Measurements from ENCODE around the gene RPL19.
A peak's percentile ranks its signal among the peaks of the same experiment; 100 is the strongest.
"Not testable (repeated sequence)": the region's sequence is repeated elsewhere in the genome, so short reads cannot be mapped to it uniquely, and the experiment has no call there.

The RPL19 gene

DNA sequence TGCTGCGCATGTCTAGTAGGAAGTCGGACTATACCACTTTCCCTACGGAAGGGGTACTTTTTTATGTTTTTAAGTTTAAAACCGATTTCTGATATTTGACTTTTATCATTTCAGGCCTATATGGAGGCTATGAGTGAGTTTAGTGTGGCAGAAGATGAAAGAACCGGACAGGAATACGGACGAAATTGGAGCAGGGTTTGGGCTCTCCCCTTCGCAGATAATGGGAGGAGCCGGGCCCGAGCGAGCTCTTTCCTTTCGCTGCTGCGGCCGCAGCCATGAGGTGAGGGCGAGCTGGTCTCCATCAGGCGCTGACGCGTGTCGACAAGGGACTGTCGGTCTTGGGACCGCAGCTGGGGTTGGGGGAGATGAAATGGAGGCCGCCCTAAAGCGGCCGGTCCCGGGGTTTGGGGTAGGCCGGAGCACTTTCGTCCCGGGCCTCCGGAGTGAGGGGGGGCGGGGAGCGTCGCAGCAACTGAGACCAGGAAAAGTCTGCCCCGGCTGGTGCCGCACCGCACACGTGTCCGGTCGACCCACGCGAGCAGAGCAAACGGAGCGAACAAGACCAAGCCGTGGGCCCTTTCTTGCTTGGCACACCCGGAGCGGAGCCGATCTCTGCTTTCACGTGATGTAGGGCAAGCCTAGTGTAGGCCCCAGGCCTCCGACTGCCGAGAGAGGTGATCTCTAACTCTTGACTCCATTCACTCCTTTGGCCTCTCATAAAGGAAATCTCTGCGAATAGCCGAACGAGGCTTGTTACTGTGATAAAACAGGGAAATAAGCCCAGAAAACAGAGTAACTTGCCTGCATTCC, at the start of gene RPL19:
Gene RPL19, plus strand, starts transcription at position 214 of the 810 bp plus-strand sequence. Its CDS starts 62 bp downstream, at position 276.
- DNase-seq (ENCODE audit: low read depth, low spot score), result no peak

DNA sequence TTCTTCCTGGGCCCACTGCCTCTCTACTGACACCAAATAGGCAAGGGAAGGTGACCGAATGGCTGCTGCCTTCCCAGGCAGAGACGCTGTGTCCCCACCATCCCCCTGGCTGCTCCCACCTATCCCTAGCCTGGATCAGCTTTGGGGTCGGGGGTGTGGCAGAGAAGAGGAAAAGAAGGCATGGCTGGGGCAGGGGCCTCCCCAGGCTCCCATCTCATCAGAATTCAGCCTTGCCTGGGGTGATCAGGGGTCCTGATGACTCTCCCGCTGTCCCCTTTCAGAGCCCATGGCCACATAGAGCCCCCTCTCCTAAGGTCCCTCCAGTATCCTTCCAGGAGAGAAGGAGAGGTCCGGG, 49.3 kb upstream of the RPL19 start:
- DNase-seq (ENCODE audit: low read depth, low spot score), result no peak

DNA sequence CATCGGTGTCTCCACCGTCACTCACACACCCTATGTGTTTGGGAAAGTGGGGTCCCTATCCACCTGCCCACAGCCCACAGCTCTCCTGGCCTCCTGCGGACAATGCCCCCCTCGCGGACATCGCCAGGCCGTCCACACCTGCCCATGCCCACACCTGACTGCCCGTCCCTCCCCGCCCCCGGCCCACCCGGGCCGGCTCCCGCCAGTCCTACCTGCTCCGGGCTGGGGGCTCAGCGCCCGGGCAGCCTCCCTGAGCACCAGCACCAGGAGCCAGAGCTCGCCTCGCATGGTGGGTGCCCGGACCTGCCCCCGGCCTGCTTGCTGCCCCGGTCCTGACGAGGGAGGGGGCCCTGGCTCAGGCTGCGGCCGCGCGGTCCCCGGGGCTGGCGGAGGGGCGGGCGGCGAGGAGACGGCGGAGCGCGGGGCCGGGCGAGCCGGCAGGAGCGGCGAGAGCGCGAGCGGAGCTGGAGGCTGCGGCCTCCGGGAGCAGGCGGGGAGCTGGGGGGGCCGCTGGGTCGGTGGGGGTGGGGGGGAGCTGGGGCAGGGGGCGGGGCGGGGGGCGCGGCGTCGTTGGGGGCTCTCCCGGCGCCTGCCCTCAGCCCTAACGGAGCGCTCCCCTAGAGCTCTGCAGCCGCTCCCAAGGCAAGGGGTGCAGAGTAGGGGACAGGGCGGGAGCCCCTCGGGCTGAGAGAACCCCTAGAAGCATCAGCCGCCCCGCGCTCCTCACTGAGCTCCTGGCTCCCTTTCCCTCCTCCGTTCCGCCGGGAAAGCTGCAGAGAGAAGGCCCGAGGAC, 48.7 kb upstream of the RPL19 start, which contains the start of gene PLXDC1:
Gene PLXDC1, minus strand, starts transcription at position 488 of the 793 bp plus-strand sequence. Its CDS starts 200 bp downstream, at position 288.
- no peak for DNase-seq (ENCODE audit: low read depth, low spot score)

DNA sequence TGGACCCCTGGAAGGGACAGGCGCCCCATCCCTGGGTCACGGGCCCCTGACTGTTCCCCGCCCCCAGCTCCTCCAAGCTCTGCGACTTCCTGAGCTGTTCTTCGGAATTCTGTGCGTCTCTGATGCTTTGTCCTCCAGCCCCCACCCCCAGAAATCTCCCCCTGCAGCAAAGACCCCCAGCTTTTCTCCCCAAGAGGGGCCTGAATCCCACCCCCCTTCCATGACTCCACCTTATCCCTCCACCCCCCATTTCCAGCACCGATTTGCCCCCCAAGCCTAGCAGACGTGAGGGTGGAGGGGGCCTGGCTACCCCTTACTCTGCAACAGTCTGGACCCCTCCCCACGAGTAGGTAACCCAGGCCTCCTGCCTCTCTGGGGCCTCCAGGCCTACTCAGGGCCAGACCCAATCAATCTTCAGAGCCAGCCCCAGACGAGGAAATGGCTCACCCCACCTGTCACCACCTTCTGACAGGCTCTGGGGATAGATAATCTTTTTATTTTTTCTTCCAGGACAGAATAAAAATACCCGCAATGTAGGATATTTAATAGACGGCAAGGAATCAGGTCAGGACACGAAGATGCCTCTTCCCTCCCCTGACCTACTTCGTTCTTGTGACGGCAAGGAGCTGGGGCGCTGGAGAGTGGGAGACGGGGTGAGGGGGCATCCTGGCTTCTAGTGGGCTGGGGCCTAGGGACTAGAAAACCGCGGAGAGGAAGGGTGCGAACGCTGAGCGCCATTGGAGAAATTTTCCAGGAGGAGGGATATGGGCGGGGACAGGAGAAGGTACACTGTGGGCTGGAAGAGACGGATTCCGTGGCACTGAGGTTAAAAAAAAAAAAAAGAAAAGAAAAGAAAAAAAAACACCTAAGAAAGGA, 47.9 kb upstream of the RPL19 start:
- no peak for DNase-seq (ENCODE audit: low read depth, low spot score)

DNA sequence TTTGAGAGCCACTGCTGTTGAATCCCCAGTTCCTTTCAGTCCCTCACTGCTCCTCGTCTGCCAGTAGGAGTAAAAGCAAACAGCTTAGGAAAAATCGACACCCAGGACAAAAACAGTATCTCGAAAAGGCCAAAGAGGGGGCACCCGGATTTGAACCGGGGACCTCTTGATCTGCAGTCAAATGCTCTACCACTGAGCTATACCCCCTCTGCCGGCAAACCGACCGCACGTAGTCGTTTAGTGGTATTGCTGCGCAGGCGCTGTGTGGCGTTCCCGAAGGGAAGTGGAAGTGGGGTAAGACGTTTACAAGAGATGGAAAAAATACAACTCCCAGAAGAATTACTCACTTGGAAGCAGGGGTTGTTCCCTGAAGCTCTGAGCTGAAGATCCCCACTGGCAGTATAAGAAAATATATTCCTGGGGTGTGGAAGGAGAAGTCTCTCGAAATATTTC, 46.5 kb upstream of the RPL19 start:
- DNase-seq (ENCODE audit: low read depth, low spot score), result peak; percentile 70

DNA sequence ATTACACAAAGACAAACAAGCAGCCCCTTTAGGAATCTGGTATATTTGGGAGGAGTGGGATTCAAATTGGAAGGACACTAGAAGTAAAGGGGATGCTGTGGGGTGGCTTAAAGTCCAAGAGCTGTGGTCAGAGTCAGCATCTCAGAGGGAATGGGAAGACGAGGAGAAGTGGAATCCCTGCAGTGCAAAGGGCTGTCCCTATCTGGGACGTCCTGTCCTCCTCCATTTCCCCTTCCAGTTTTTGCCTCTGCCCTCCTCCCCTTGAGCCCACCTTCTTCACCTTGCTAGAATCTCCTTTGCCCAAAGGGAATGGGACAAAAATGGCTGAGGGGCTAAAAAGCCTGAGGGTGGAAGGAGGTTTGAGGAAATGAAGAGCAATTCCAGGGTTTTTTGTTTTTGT, 44.4 kb upstream of the RPL19 start:
- DNase-seq (ENCODE audit: low read depth, low spot score), result no peak

DNA sequence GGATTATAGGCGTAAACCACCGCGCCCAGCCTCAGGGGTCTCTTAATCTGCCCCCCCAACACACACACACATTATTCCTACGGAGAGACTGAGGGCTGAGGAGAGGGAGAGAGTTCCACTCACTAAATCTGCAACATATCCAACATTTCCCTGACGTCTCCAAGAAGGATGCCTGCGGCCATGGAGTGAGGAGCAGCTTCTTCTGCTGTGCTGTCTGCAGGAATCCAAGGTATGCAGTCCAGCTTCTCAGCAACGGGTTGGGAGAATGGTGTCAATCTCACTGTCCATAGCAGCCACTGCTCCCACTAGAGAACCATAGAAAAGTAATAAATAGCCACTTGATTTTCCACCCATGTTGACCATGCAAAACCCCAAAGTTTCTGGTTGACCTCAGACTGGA, 43.6 kb upstream of the RPL19 start:
- no peak for DNase-seq (ENCODE audit: low read depth, low spot score)

DNA sequence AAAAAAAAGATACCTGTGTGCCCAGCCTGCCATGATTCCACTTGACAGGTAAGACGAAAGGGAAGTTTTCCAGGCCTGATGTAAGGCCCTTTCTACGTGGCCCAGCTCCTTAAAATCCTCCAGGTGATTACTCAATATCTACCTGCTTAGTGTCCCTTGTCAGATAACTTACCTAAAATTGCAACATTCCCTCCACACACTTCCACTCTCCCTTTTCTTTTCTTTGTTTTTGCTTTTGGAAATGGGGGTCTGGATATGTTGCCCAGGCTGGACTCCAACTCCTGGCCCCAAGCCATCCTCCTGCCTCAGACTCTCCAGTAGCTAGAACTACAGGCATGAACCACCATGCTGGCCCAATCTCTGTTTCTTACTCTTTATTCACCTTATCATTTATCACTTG, 41.5 kb upstream of the RPL19 start:
- no peak for DNase-seq (ENCODE audit: low read depth, low spot score)

DNA sequence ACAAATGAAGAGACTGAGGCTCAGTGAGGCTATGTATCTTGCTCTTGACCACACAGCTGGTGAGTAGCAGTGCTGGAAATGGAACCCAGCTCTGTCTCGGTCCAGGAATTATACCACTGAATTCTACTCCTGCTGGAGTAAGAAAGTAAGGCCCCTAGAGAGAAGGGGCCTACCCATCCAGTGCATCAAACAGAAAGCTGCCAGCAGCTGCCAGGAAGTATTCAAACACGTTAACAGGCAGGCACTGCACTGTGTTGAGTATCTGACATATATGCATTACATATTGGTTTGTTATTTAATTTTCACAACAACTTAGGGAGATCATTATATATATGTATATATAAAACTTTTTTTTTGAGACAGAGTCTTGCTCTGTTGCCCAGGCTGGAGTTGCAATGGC, 38.1 kb upstream of the RPL19 start:
- no peak for DNase-seq (ENCODE audit: low read depth, low spot score)

DNA sequence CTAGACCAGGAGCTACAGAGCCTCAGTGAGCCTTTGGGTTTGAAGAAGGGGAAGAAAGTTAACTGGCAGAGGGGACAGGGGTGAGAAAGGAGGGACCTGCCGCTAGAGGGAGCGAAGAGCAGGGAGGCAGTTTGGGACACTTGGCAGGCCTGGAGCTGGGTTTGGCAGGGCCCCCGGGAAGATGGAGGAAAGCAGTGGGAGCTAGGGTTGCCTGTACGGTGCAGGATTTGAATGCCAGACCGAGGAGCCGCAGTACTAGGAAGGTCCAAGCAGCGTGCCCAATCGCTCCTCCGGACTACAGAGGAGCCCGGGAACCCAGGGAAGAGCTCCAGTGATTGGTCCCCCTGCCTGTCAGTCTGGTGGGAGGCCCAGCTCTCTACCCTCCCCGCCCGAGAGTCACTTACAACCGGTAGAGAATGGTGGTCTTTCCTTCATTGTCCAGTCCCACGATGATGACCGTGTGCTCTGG, 35.4 kb upstream of the RPL19 start:
- DNase-seq (ENCODE audit: low read depth, low spot score), result peak; percentile 97

DNA sequence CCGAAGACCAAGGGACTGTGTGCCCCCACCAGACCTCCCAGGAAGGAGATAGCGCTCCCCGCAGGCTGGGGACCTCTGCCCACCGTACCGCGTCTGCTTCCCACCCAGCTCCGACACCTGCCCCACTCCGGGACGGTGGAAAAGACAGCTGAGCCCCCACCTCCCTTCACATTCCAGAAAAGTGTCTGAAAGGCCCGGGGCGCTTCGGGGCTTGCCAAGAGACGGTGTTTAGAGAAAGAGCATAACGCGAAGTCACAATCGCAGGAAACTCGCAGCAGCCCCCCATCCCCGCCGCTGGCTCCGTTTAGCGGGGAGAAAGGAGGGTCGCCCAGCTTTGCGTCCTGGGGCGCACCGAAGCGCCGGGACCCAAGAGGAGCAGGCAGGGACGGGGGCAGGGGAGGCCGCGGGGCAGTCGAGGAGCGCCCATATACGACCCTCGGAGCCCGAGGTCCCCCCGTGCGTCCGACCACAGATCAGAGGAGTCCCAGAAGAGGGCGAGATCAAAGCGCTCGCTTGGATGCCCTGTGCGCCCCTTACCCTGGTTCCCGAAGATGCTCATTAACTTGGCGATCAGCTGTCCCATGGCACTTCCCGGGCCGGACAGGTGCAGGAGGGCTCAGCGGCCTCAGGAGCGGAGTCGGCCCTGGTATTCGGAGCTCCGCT, 34.8 kb upstream of the RPL19 start:
- no peak for DNase-seq (ENCODE audit: low read depth, low spot score)

DNA sequence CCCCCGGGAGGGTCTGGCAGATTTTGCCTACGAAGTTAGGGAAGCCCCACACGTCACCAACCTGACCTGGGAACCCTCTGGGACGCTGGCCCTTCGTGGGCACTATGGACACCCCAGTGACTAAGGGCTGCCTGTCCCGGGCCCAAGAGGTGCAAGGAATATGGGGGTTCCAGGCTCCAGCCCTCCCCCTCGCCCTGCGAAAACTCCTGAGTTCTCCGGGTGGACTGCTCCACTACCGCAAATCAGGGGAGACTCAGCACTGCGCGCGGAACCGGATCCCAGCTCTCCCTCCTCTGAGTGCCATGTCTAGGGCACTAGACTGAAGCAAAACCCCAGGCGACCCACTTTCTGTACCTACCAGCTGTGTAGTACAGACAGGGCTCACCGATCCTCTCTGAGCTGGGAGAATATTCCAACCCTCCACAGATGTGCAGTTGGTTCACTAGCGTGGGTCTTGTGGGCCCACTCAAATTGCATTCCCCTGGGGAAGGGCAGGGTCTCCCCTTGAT, 34.2 kb upstream of the RPL19 start, which contains the start of gene ARL5C:
Gene ARL5C, minus strand, starts transcription at position 321 of the 509 bp plus-strand sequence. CDS start 401 bp downstream, outside the sequence.
- no peak for DNase-seq (ENCODE audit: low read depth, low spot score)

DNA sequence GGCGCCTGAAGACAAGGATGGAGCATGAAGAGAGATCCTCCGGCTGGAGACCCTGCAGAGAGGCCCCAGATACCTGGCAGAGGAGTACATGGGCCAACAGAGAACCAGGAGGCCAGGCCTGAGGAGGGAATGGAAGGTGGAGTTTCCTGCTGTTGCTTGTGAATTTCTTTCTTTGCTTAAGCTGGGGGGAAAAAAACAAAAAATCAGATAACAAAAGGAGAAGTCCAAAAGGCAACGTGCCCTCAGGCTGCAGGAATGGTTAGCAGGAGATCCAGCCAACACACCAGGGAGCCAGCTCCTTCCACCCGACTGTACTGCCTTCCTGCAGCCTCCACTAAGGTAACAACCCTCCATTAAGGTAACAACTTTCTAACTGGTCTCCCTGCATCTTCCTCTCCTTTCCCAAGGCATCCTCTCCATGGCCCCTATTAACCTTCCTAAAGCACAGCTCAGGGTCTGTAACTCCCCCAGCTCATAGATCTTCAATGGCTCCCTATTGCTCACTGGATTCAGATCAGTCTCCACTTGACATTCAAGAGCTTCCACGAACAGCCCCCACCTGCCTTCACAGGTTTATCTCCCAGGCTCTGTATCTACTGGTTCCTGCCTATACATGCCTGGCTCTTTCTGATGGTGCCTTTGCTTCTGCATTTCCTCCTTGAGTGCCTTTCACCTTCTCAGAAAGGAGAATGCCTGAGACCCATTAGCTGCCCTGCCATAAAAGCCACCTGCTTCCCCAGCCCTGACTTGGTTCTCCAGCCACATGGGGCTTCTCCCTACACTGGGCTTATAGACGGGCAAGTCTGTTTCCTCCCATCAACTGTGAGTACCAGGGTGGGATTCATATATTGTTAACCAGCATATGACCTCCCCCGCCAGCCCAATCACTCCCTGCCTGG, 33.4 kb upstream of the RPL19 start:
- DNase-seq (ENCODE audit: low read depth, low spot score), result no peak

DNA sequence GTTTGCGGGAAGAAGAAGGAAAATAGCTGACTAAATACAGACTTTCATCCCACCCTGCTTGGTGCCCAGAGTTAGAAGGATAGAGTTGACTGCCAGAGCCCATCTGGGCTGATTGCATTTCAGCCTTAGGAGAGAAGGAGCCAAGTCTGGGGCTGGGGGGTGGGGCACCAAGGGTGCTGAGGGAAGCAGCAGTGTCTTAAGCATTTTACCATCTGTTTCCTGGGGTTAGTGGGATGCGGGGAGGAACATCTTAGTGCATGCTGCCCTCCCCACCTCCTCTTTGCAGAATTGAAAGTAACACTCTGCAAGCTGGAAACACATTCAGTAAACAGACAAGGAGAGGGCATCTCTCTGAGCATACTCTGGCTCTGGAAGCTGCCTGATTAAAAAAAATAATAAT, 32.6 kb upstream of the RPL19 start:
- no peak for DNase-seq (ENCODE audit: low read depth, low spot score)

DNA sequence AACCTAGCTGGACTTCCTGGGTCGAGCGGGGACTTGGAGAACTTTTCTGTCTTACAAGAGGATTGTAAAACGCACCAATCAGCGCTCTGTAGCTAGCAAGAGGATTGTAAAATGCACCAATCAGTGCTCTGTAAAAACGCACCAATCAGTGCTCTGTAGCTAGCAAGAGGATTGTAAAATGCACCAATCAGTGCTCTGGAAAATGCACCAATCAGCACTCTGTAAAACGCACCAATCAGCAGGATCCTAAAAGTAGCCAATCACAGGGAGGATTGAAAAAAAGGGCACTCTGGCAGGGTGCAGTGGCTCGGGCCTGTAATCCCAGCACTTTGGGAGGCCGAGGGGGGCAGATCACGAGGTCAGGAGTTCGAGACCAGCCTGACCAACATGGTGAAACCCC, 31.6 kb upstream of the RPL19 start:
- DNase-seq (ENCODE audit: low read depth, low spot score), result not testable (repeated sequence)

DNA sequence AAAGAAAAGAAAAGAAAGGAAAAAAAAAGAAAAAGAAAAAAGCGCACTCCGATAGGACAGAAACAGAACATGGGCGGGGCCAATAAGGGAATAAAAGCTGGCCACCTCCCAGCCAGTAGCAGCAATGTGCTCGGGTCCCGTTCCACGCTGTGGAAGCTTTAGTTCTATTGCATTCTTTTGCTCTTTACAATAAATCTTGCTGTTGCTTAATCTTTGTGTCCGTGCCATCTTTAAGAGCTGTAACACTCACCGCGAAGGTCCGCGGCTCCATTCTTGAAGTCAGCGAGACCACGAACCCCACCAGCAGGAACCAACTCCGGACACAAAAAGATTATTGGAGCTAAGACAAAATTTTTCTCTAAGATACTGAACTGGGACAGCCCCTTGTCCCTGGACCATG, 31.0 kb upstream of the RPL19 start:
- no peak for DNase-seq (ENCODE audit: low read depth, low spot score)

DNA sequence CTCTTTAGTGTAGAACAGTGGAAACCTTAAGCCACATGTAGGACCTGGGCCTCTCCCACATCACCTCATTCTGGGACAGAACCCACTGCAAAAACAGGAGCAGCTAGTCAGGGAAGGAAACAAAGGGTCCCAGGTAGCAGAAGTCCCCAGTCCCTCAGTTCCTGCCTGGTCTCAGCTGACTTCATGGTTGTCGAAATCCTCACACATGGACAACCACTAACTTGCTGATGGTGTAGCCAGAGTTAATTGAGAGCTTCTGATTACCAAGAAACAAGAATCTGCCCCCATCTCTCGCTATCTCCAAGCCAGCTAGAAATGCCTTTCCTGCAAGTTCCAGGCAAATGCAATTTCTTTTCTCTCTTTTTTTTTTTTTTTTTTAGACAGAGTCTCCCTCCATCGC, 30.6 kb upstream of the RPL19 start:
- DNase-seq (ENCODE audit: low read depth, low spot score), result no peak

DNA sequence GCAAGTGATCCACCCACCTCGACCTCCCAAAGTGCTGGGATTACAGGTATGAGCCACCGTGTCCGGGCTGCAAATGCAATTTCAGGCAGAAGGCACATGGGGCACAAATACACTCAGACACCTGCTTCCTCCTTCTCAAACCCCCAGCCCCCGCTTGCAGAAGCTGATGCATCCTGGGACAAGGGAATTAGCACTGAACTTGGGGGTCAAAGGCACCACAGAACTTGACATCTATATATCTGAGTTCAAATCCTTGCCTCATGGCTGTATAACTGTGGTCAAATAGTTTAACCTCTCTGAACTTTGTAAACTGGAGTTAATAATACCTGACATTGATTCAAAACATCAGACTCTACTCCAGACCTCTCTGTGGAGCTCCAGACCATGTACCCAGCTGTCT, 30.0 kb upstream of the RPL19 start:
- DNase-seq (ENCODE audit: low read depth, low spot score), result no peak

DNA sequence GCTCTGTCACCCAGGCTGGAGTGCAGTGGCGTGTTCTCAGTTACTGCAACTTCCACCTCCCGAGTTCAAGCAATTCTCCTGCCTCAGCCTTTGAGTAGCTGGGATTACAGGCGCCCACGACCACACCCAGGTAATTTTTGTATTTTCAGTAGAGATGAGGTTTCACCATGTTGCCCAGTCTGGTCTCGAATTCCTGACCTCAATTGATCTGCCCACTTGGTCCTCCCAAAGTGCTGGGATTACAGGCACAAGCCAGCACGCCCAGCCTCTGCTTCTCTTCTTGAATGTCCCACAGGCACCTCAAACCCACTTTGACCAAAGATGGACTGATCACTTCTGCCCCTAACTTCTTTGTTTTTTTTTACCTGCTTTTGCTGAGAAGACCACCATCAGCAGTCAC, 29.5 kb upstream of the RPL19 start:
- no peak for DNase-seq (ENCODE audit: low read depth, low spot score)

DNA sequence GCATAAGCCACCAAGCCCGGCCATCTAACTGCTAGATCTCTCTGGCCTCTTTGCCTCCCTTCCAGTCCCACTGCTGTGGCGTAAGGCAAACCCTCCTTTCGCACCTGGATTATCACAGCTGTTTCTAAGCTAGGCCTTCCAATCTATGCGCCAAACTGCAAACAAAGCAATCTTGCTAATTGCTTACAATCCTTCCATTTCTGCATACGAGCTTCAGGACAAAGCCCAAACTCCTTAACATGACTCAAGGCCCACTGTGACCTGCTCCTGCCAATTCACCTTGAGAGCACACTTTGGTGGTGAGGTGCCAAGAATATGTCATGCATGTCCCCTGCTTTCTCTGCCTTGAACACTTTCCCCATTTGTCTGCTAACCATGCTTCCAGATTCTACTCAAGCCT, 28.1 kb upstream of the RPL19 start:
- no peak for DNase-seq (ENCODE audit: low read depth, low spot score)

Measured in iPS DF 19.7 (cell line).